GM21360 (cell line): ENCODE data around the gene MIA2.
"Not testable (repeated sequence)": the region's sequence is repeated elsewhere in the genome, so short reads cannot be mapped to it uniquely, and the experiment has no call there.

Experiments
- ATAC-seq: cut with Tn5 transposase; IDR thresholded peaks from one replicate; pipeline ENCODE4 v1.9.1; 2021; ENCODE audit warnings: mild to moderate bottlenecking, moderate library complexity; ENCODE audit not compliant: unreplicated experiment

The MIA2 gene

GRCh38 chr14:39231751-39232553 lies 1.8 kb upstream of the MIA2 start:
- ATAC-seq: peak; percentile 81

- ATAC-seq: no peak
Measured at GRCh38 chr14:39232554-39233415, 930 bp upstream of the MIA2 start.

- ATAC-seq: not testable (repeated sequence)
Measured at GRCh38 chr14:39234986-39235385, 1.3 kb downstream of the MIA2 start.

GRCh38 chr14:39235466-39235865 lies 1.8 kb downstream of the MIA2 start:
- not testable (repeated sequence) for ATAC-seq

- ATAC-seq: no peak
Measured at GRCh38 chr14:39240769-39241168, 7.1 kb downstream of the MIA2 start.

- no peak for ATAC-seq
Measured at GRCh38 chr14:39241637-39242036, 7.9 kb downstream of the MIA2 start.

- ATAC-seq: no peak
Measured at GRCh38 chr14:39243831-39244230, 10.1 kb downstream of the MIA2 start.

GRCh38 chr14:39246618-39247017 lies 12.9 kb downstream of the MIA2 start:
- no peak for ATAC-seq

GRCh38 chr14:39247256-39247655 lies 13.5 kb downstream of the MIA2 start:
- no peak for ATAC-seq

- ATAC-seq: no peak
Measured at GRCh38 chr14:39251547-39251946, 17.8 kb downstream of the MIA2 start.

- not testable (repeated sequence) for ATAC-seq
Measured at GRCh38 chr14:39257388-39257787, 23.7 kb downstream of the MIA2 start.

- ATAC-seq: no peak
Measured at GRCh38 chr14:39258782-39259545, 25.2 kb downstream of the MIA2 start.

GRCh38 chr14:39260161-39260560 lies 26.4 kb downstream of the MIA2 start:
- ATAC-seq: not testable (repeated sequence)

- ATAC-seq: not testable (repeated sequence)
Measured at GRCh38 chr14:39262214-39262613, 28.5 kb downstream of the MIA2 start.

GRCh38 chr14:39264057-39264456 lies 30.3 kb downstream of the MIA2 start:
- ATAC-seq: no peak

GRCh38 chr14:39264558-39264957 lies 30.8 kb downstream of the MIA2 start:
- ATAC-seq: no peak

GRCh38 chr14:39265033-39265432 lies 31.3 kb downstream of the MIA2 start:
- no peak for ATAC-seq

GRCh38 chr14:39265806-39266524 lies 32.2 kb downstream of the MIA2 start:
- no peak for ATAC-seq

GRCh38 chr14:39266525-39266870 lies 32.8 kb downstream of the MIA2 start:
- peak; percentile 19 for ATAC-seq

GRCh38 chr14:39266871-39267607 lies 33.3 kb downstream of the MIA2 start:
- ATAC-seq: peak; percentile 81
